Hippocampal formation (tissue), 2 donors: ENCODE data around the gene MINDY4.

Experiments used
- DNase-seq, 2 donors: peaks; one replicate each; lab custom pipeline; 2025; lab: John Stamatoyannopoulos, UW

MINDY4 gene

GRCh38 chr7:30775992-30776391 lies 4.8 kb downstream of the MINDY4 start:
- no peak for DNase-seq

- no peak for DNase-seq
These were observed 5.8 kb downstream of the MINDY4 start for GRCh38 chr7:30776971-30777370.

DNA sequence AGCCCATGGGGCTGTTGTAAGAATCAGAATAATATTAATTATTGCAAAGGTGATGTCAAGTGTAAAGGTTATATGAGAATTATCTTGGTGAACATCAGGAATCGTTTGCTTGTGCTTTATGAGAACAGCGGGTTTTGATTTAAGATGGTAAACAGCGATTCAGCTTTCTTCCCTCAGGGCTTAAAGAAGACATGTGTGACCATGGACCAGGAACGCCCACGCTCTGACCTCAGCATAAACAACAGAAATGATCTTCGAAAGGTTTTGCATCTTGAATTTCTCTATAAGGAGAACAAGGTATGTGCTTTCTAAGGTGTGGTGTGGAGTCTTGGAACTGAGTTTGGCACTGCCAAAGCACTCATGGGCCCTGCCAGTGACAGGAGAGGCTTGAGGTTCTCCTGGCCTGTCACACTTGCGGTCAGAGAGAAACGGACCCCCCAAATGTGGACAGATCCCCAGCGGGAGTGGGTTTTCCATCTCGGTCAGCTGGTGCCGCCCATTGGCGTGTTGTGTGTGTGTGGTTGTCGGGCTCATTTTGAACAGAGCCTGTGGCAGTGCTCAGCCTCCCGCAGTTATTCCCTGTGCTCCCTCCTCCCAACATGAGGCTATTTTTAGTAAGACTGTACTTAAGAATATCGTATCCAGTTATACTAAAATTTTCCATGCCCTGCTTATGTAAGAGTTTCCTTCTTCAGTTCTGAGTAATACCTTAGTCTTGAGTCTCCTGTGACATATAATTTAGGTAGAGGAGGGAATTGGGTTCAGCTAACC lies 7.2 kb downstream of the MINDY4 start:
- DNase-seq, result peak in 1 of 2 donors; percentile 40

GRCh38 chr7:30779574-30779973 lies 8.4 kb downstream of the MINDY4 start:
- DNase-seq, result no peak

DNA sequence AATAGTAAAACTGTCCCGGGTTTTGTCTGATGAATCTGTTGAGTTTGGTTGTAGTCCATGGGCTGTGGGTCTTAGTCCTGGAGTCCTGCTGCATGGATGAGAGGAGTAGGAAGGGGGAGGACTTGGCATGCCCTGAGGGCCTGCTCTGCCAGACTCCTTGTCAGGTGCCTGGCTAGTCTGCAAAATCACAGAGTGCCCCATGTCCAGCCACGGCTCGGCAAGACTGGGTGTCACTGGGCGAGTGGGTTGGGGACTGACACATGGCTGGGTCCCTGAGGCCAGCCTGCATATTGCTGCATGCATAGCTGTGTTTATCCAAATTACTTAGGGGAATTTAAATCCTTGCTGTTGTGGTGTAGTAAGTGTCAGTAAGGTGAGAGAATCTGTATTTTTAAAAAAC lies 9.7 kb downstream of the MINDY4 start:
- no peak for DNase-seq

DNA sequence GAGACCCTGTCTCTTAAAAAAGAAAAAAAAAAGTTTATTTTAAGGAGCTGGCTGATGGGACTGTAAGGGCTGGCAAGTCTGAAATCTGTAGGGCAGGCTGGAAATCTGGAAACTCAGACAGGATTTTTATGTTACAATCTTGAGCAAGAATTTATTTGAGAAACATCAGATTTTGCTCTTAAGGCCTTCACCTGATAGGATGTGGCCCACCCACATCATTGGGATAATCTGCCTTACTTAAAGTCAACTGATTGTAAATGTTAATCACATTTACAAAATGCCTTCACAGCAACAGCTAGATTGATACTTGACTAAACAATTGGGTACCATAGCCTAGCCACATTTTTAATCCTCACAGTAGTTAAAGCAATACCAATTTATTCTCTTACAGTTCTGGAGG lies 11.5 kb downstream of the MINDY4 start:
- DNase-seq, result no peak

DNA sequence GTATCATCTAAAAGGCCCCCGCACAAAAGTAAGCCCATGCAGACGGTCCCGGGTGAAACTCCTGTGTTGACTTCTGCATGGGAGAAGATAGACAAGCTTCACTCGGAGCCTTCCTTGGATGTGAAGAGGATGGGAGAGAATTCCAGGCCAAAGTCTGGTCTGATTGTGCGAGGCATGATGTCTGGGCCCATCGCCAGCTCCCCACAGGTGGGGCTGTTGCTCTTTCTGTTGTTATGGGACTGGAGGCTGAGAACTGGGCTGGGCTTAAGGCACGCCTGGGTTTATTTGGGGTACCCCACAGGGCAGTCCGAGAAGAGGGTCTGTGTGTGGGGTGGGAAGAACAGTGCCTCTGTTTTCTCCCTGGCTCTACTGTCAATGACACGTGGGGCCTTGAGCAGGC lies 14.6 kb downstream of the MINDY4 start:
- DNase-seq, result no peak

- no peak for DNase-seq
These were observed 16.3 kb downstream of the MINDY4 start for GRCh38 chr7:30787486-30787885.

DNA sequence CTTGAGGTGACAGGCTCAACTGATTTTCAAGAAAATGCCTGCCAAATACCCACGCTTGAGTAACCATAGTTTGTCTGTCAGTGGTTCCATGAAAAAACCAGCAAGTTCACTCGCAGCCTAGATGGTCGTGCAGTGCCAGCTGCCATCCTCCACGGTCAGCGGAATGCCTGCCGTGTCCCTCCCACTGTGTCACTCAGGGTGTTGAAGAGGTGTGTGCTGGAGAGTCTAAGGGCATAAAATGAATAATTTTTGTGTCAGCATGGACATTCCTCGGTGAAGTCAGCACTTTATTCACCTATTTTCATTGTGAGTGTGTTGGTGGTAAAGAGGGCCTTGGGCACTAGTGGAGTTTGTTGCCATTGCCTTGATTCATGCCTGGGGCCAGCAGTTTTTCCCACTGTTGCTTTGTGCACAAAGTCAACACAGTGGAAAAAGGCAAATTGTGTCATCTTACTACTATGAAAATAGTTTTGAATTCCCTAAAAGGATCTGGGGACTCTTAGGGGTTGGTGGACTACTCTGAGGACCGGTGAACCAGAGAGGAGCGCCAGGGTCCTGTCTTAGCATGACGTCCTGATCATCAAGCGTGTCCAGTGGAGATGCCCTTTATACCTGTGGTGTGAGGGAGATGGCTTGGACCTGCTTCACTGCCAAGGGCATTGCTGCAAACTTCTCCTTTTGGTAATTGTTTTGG lies 17.6 kb downstream of the MINDY4 start:
- DNase-seq, result no peak

DNA sequence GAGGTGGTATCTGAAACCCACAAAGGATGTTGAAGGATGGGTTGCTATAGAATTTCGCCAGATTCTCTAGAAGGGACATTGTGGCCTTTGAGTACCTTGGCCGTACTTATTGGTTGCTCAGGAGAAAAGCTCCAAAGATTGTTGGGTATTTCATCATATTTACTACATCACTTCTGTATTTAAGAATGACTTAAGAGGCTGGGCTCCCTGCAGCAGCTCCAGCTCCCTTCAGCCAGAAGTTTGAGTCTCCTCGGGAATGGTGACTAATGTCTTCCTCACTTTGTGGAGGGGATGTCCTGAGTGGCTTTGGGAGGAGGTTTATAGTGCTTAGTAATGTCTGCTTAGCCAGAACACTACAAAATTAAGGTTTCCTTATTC lies 18.1 kb downstream of the MINDY4 start:
- no peak for DNase-seq

DNA sequence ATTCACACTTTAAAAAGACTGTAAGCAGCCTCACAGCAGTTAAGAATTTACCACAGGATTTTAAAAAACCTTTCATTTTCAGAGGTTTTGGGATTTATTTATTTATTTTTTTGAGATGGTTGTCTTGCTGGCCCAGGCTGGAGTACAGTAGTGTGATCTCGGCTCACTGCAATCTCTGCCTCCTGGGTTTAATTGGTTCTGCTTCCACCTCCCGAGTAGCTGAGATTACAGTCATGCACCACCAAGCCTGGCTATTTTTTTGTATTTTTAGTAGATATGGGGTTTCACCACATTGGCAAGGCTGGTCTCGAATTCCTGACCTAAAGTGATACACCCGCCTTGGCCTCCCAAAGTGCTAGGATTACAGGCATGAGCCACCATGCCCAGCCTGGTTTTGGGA lies 19.1 kb downstream of the MINDY4 start:
- DNase-seq, result no peak

DNA sequence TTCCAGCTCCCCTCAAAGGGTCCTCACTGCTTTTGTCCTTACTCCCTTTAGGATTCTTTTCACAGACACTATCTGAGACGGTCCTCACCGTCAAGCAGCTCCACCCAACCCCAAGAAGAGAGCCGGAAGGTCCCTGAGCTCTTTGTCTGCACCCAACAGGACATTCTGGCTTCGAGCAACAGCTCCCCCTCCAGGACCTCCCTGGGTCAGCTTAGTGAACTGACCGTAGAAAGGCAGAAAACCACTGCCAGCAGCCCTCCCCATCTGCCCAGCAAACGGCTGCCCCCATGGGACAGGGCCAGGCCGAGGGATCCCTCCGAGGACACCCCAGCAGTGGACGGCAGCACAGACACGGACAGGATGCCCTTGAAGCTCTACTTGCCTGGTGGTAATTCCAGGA lies 19.9 kb downstream of the MINDY4 start:
- no peak for DNase-seq

DNA sequence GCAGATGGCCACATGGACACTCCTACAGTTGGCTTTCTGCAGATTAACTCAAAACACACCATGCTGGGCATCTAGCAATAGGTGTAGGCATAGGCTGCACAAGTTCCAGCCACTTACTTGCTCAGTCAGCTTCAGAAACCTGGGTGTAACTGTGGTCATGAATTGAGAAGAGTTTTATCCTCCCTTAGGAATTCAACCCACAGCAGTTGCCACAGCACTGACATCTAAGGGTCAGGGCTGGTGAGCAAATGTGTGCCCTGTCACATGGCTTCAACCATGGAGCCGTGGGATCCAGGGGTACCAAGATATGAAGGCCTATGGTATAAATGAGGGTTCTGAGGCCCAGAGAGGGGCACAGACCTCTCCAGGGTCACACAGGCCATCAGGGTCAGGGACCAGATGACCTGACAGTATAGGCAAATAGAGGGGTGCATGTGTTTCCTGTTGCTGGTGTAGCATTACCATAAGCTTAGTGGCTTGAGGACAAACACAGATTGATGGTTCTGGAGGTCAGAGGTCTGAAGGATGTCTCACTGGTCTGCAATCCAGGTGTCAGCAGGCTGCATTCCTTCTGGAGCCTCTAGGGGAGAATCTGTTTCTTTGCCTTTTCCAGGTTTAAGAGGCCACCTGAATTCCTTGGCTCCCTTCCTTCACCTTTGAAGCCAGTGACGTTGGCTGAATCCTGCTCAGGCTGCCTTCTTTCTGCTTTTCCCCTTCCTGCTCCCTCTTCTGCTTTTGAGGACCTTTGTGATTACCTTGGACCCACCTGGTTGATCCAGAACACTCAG lies 24.1 kb downstream of the MINDY4 start:
- DNase-seq, result no peak

DNA sequence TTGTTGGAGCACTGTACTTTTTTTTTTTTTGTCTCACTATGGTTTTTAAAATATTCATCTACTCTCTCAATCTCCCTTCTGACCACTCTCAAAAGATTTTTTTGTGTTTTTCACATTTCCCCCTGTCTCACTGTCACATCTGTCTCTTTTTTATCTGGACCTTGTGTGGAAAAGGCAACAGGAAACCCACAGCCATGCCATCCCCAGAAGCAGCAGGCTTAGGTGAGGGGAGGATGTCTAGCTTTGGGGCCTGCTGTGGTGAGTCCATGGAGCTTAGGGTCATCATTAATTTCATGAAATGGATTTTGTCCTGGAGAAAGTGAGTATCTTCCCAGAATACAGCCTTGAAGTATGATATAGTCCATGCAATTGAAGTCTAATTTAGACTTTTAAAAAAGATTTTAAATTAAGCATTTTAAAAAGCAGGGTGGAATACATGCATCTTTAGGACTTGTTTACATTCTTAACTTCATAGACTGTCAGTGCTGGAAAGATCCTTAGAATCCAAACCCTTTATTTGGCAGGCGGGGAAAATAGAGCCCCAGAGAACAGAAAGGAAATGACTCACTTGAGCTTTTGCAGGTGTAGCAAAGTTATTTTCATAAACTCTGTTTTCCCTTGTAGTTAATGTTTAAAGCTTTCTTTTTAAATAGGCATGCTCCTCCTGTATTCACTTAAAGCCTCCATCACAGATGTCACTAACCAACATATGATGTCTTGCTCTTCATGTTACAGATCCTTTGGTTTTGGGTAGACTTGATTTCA lies 25.1 kb downstream of the MINDY4 start:
- DNase-seq, result no peak

DNA sequence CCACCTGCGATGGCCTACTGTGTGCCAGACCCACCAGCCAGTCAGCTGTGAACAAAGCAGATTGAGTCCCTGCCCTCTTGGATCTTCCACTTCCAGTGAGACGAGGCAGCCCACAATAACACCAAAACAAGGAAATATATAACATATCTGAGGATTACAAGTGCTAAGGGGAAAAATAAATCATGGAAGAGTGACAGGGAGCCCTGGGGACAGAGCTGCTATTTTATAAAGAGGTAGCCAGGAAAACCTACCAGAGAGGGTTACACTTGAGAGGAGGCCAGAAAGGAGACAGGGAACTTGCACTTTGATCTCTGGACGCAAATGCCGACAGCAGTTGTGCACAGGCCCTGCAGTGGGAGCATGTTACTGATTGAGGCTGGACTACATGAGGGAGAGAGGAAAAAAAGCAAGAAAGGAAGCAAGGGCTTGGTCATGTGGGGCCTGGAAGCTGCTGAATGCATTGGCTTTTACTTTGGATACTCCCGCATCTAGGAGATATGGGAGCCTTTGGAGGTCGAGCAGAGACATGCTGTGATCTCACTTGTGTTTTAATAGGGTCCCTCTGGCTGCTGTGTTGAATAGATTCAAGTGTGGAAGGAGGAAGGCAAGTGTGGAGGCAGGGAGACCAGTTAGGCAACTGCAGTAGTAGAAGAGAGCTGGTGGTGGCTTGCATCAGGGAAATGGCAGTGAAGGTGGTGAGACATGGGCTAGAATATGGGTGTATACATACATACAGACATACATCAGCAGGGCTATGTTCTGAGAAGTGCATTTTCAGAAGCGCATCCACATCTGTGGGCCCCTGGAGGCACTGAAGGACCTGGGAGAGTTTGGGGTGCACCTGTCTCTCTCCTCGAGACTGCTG lies 26.2 kb downstream of the MINDY4 start:
- DNase-seq, result no peak

GRCh38 chr7:30799206-30799975 lies 28.2 kb downstream of the MINDY4 start:
- DNase-seq, result no peak

GRCh38 chr7:30799976-30800661 lies 28.9 kb downstream of the MINDY4 start:
- no peak for DNase-seq

- DNase-seq, result peak; percentile 41 to 83
These were observed 29.6 kb downstream of the MINDY4 start for GRCh38 chr7:30800785-30801252.

GRCh38 chr7:30802812-30803211 lies 31.6 kb downstream of the MINDY4 start:
- no peak for DNase-seq
